Lung (tissue), 12 donors: Measurements from ENCODE around the gene TMEFF2. TPM values are rescaled to one million over a fixed set of nuclear protein-coding genes. Genes with fewer than 3 reads are reported as not detected.

Experiments
- ATAC-seq: fragments of 200-7000 bp; cut with Tn5 transposase; one replicate; pipeline ENCODE4 v1.9.1; 2020; ENCODE audit warnings: moderate number of reproducible peaks; ENCODE audit not compliant: insufficient read depth, low FRiP score
- DNase-seq, 3 donors: peaks; one replicate each; pipeline ENCODE4 v3.0.0-alpha.2; 2013 to 2017
- H3K27ac ChIP-seq, 2 donors: one replicate each; pipeline ENCODE4 v1.5.1; 2013; ENCODE audit warnings: mild to moderate bottlenecking in 2 of 2, moderate library complexity in 2 of 2, control low read depth in 1 of 2, inconsistent platforms in 1 of 2, low read depth in 1 of 2, low read length in 1 of 2
- H3K27me3 ChIP-seq, 3 donors: one replicate each; pipeline ENCODE4 v1.5.1; 2013; ENCODE audit warnings: low read length in 2 of 3; ENCODE audit not compliant: control insufficient read depth in 3 of 3, insufficient read depth in 3 of 3
- H3K36me3 ChIP-seq, 4 donors: one replicate each; pipeline ENCODE4 v1.5.1; 2013; ENCODE audit warnings: low read length in 4 of 4, mild to moderate bottlenecking in 1 of 4, moderate library complexity in 1 of 4; ENCODE audit not compliant: control insufficient read depth in 4 of 4, insufficient read depth in 4 of 4
- H3K4me1 ChIP-seq, 5 donors: one replicate each; pipeline ENCODE4 v1.5.1; 2013; ENCODE audit warnings: low read length in 5 of 5, mild to moderate bottlenecking in 2 of 5, moderate library complexity in 1 of 5; ENCODE audit not compliant: control insufficient read depth in 5 of 5, insufficient read depth in 5 of 5
- H3K4me3 ChIP-seq: one replicate; pipeline ENCODE4 v1.5.1; 2013; ENCODE audit warnings: mild to moderate bottlenecking, control low read depth, moderate library complexity
- H3K9ac ChIP-seq, 2 donors: one replicate each; pipeline ENCODE4 v1.5.1; 2013; ENCODE audit warnings: low read length in 2 of 2, control low read depth in 1 of 2; ENCODE audit not compliant: insufficient read depth in 1 of 2
- H3K9me3 ChIP-seq, 4 donors: one replicate each; pipeline ENCODE4 v1.5.1; 2013; ENCODE audit warnings: low read length in 3 of 4, mild to moderate bottlenecking in 1 of 4, moderate library complexity in 1 of 4; ENCODE audit not compliant: control insufficient read depth in 4 of 4, insufficient read depth in 3 of 4
- WGBS, 2 donors: extraction: QIAGEN DNeasy Blood & Tissue Kit; methylation state at CpG; one replicate each; pipeline ENCODE4 v1.1.7; 2013; 5-methylcytosine and 5-hydroxymethylcytosine counted together
- polyA plus RNA-seq, 2 donors: library from polyadenylated mRNA; stranded (reverse); fragments of 200-250 nt; gene quantifications; one replicate each; pipeline ENCODE4 v1.2.1, GENCODE V29; 2013
- total RNA-seq, 2 donors: library from RNA; depleted of rRNA in 1 of 2; stranded (reverse); fragments of >200 nt in 1 of 2; gene quantifications; one replicate each; pipeline ENCODE4 v1.2.1, GENCODE V29; 2014 to 2021
- TF ChIP-seq, protein P1 (sequence below): IDR thresholded peaks from 2 replicates; pipeline ENCODE4 v1.5.1; 2012; ENCODE audit warnings: mild to moderate bottlenecking; ENCODE audit errors: control extremely low read depth, extremely low read depth
- donor health status: control.
- donor health status: control.
- donor health status: Bipolar disorder and iron deficiency.
- donor health status: healthy.
- donor health status: DM: yes; HTN: yes; CAD: no.

TMEFF2 gene
- total and polyA plus RNA-seq, 4 donors: 0.43 TPM; not detected in 3

DNA sequence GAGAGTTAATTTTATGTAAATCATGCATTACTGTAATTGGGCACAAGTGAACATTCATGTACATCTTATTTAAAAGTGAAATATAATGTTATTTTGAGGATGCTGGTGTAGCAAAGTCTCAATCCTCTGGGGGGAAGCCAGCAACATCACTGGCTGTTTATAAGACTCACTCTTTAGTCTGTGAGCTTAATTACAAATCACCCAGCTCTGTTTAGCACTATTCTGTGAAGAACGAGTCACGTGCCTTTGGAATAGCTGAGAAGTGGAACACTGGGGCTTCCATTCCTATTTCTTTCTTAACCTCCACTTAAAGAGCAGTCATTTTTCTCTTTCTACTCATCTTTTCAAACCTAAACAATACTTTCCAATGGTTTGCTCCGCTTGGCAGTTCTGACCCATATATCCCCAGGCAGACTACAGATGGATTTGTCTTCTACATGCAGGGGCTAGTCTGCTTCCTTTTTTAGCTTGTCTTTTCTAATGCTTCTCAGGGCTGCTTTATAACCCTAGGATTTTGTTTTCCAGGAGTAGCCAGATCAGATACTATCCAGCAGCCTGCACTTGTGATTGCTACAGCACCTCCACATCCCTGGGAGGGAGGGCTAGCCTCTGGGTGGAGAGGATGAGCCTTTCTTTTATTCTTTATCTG, 252.5 kb downstream of the TMEFF2 start:
- no peak for ATAC-seq
- no peaks in the 10 kb centered on the region for H3K4me1 ChIP-seq
- H3K9me3 ChIP-seq: no peaks in the 10 kb centered on the region
- H3K27me3 ChIP-seq: no peaks in the 10 kb centered on the region
- no peak overlapping the region for H3K27ac ChIP-seq
- WGBS, 2 donors: 89 to 94% methylated on average over 3 of the region's 3 CpGs
- H3K9ac ChIP-seq: no peak overlapping the region
- DNase-seq: no peak
- TF ChIP-seq, protein P1, sequence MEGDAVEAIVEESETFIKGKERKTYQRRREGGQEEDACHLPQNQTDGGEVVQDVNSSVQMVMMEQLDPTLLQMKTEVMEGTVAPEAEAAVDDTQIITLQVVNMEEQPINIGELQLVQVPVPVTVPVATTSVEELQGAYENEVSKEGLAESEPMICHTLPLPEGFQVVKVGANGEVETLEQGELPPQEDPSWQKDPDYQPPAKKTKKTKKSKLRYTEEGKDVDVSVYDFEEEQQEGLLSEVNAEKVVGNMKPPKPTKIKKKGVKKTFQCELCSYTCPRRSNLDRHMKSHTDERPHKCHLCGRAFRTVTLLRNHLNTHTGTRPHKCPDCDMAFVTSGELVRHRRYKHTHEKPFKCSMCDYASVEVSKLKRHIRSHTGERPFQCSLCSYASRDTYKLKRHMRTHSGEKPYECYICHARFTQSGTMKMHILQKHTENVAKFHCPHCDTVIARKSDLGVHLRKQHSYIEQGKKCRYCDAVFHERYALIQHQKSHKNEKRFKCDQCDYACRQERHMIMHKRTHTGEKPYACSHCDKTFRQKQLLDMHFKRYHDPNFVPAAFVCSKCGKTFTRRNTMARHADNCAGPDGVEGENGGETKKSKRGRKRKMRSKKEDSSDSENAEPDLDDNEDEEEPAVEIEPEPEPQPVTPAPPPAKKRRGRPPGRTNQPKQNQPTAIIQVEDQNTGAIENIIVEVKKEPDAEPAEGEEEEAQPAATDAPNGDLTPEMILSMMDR: no peak
- H3K36me3 ChIP-seq: no peaks in the 10 kb centered on the region
- no peak overlapping the region for H3K4me3 ChIP-seq

DNA sequence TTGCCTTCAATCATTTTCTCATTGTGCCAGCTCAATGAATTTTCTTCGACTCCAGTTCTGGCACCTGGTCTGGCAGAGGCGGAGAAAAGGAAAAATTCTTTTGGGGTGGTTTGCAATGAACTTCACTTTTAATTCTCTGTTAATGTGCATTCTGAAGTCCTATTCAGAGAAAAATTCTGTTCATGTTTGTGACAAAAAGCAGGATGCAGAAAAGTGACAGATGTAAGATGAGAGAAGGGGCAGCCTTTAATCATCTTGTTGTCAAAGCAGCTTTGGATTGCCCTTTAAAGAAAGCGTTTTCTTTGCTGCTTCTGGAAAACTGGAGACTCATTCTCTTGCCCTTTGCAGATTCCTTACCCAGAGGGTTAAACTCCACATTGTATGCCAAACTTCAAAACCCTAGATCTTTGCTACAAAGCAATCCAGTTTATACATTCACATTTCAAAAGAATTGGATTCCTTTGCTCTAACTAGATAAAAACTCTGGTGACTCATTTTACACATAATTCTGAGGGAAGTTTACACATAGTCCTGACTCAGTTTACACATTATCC, 253.3 kb downstream of the TMEFF2 start:
- TF ChIP-seq, protein P1: no peak
- no peaks in the 10 kb centered on the region for H3K9me3 ChIP-seq
- ATAC-seq (no peak), DNase-seq (no peak)
- H3K4me1 ChIP-seq: no peaks in the 10 kb centered on the region
- WGBS, 2 donors: 89 to 92% methylated on average over 3 of the region's 3 CpGs
- no peaks in the 10 kb centered on the region for H3K27me3 ChIP-seq
- no peak overlapping the region for H3K4me3 ChIP-seq
- H3K36me3 ChIP-seq: no peaks in the 10 kb centered on the region
- no peak overlapping the region for H3K9ac ChIP-seq
- H3K27ac ChIP-seq: no peak overlapping the region

DNA sequence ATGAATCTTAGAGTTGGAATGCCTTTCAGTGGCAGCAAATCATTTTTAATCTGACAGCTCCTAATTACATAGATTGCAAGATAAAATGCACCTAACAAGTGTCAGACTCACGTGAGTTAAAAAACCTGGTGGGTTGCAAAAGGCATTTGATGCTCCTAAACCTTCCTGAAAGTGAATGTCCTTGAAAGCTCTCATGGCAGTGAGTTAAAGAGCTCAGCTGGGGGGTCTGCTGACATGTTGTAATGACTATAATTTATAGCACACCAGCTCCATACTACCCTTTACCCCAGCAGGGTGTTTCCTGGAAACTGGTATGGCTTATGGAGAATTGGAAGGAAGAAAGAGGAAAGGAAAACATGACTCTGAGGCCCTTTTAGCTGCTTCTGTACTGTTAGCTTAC, 256.0 kb downstream of the TMEFF2 start:
- WGBS, 2 donors: 87 to 96% methylated on average over 1 of the region's 1 CpG
- Histone ChIP-seq H3K9me3 (no peaks in the 10 kb centered on the region), H3K4me3 (no peak overlapping the region), H3K9ac (no peak overlapping the region), H3K27me3 (no peaks in the 10 kb centered on the region), H3K27ac (no peak overlapping the region), H3K36me3 (no peaks in the 10 kb centered on the region), H3K4me1 (peaks cover 0 to 4% (median 0%) of the 10 kb centered on the region in 5 donors)
- TF ChIP-seq, protein P1: no peak
- DNase-seq (no peak), ATAC-seq (no peak)
